Occipital lobe (tissue), 2 donors: Measurements from ENCODE around the gene OR2T8. TPM values are rescaled to one million over a fixed set of nuclear protein-coding genes. Genes with fewer than 3 reads are reported as not detected.

Experiments used
- DNase-seq: peaks from one replicate; lab custom pipeline; 2025; lab: John Stamatoyannopoulos, UW
- total RNA-seq: library from RNA; depleted of rRNA; stranded (reverse); fragments of >200 nt; gene quantifications from one replicate; pipeline ENCODE4 v1.2.3, GENCODE V29; 2014

The OR2T8 gene
- total RNA-seq, 1 donor from 2014 or later: not detected

- no peak for DNase-seq
Observed at GRCh38 chr1:247961791-247962190, 41.7 kb downstream of the OR2T8 start.

- DNase-seq: no peak
Observed at GRCh38 chr1:247962911-247963588, 43.0 kb downstream of the OR2T8 start.

GRCh38 chr1:247964933-247965332 is 44.9 kb downstream of the OR2T8 start, which contains the start of gene OR2AK2:
Gene OR2AK2 (plus strand): TSS chr1:247965233. CDS start chr1:247965377, 144 bp downstream.
- no peak for DNase-seq

GRCh38 chr1:247966532-247967204 is 46.6 kb downstream of the OR2T8 start:
- DNase-seq: no peak

Other genes starting within 250 kb of the OR2T8 start
- gene OR13G1, start 240.5 kb upstream of the OR2T8 start, total RNA-seq: not detected
- gene OR6F1, start 203.6 kb upstream of the OR2T8 start, total RNA-seq: not detected
- gene OR14K1, start 181.6 kb upstream of the OR2T8 start, total RNA-seq: not detected
- not detected for gene OR14A2, start 172.1 kb upstream of the OR2T8 start, total RNA-seq
- not detected for gene OR1C1, start 159.7 kb upstream of the OR2T8 start, total RNA-seq
- gene OR14A16, start 96.1 kb upstream of the OR2T8 start, total RNA-seq: not detected
- not detected for gene OR11L1, start 78.4 kb upstream of the OR2T8 start, total RNA-seq
- 3.1 TPM for gene TRIM58, start 63.1 kb upstream of the OR2T8 start, total RNA-seq
- 1.6 TPM for gene OR2W3, start 24.7 kb upstream of the OR2T8 start, total RNA-seq
- gene OR2AJ1, start 4.6 kb downstream of the OR2T8 start, total RNA-seq: 0.16 TPM
- 2.8 TPM for gene OR2L8, start 28.6 kb downstream of the OR2T8 start, total RNA-seq
- 0.78 TPM for gene OR2AK2, start 45.0 kb downstream of the OR2T8 start, total RNA-seq
- 0.62 TPM for gene OR2L5, start 93.4 kb downstream of the OR2T8 start, total RNA-seq
- gene OR2L2, start 109.8 kb downstream of the OR2T8 start, total RNA-seq: 1.4 TPM
- gene OR2L3, start 126.6 kb downstream of the OR2T8 start, total RNA-seq: 1.2 TPM
- gene OR2L13, start 174.9 kb downstream of the OR2T8 start, total RNA-seq: 3.4 TPM
- not detected for gene OR2M5, start 224.9 kb downstream of the OR2T8 start, total RNA-seq